Right lobe of liver (tissue), 6 donors: ENCODE data around the gene DSCAM. TPM values are rescaled to one million over a fixed set of nuclear protein-coding genes. Genes with fewer than 3 reads are reported as not detected.

Source experiments
- ATAC-seq, 4 donors: fragments of 200-7000 bp; cut with Tn5 transposase; one replicate each; pipeline ENCODE4 v1.9.1; 2020; ENCODE audit warnings: mild to moderate bottlenecking in 4 of 4, moderate library complexity in 4 of 4
- DNase-seq, 3 donors: peaks; one replicate each; pipeline ENCODE4 v3.0.0-alpha.2; 2020
- H3K27ac ChIP-seq, 3 donors: fragments of 200-600 bp; one replicate each; pipeline ENCODE4 v1.8.0; 2022
- H3K27me3 ChIP-seq, 2 donors: fragments of 200-600 bp; one replicate each; pipeline ENCODE4 v1.8.0; 2022
- H3K36me3 ChIP-seq, 4 donors: fragments of 200-600 bp; sonication (generic) in 1 of 4; one replicate each; pipeline versions ENCODE4 v1.5.1 to v1.8.0; 2017 to 2022; ENCODE audit warnings: control low read depth in 1 of 4
- H3K4me1 ChIP-seq, 4 donors: fragments of 200-600 bp; sonication (generic) in 1 of 4; one replicate each; pipeline versions ENCODE4 v1.5.1 to v1.8.0; 2017 to 2022; ENCODE audit warnings: control low read depth in 1 of 4
- H3K4me3 ChIP-seq, 3 donors: fragments of 200-600 bp; one replicate each; pipeline ENCODE4 v1.8.0; 2022
- H3K9me3 ChIP-seq, 4 donors: fragments of 200-600 bp; sonication (generic) in 1 of 4; one replicate each; pipeline versions ENCODE4 v1.5.1 to v1.8.0; 2017 to 2022; ENCODE audit warnings: control low read depth in 1 of 4
- POLR2A ChIP-seq: fragments of 450-650 bp; IDR thresholded peaks from one replicate; pipeline ENCODE4 v1.6.1; 2017; ENCODE audit warnings: antibody characterized with exemption, mild to moderate bottlenecking
- WGBS: methylation state at CpG from one replicate; pipeline ENCODE4 v1.1.6; 2018; ENCODE audit warnings: low coverage, low lambda C conversion rate; ENCODE audit not compliant: insufficient coverage; ENCODE audit errors: missing lambda C conversion rate; 5-methylcytosine and 5-hydroxymethylcytosine counted together
- intact Hi-C, 2 donors: fragments of 100-400 bp; cut with DNase I; formaldehyde crosslinking; loops; one replicate each; pipeline versions ENCODE4 v1.11.2 to v1.14.1; 2022
- total RNA-seq, 6 experiments: library from RNA; depleted of rRNA in 2 of 6; stranded (reverse); fragments of >200 nt in 2 of 6; fragmentation: NEBNext Ultra II Directional in 3 of 6; extraction: Animal tissue kit (Norgen Biotek cat#: 25700) in 3 of 6; gene quantifications; one replicate each; pipeline versions ENCODE4 v1.1.0 to v1.2.4, GENCODE V29; 2016 to 2023
- TF ChIP-seq, protein P1 (sequence below), 4 donors: fragments of 200-600 bp in 3 of 4; fragments of 450-650 bp in 1 of 4; IDR thresholded peaks; one replicate each; pipeline versions ENCODE4 v1.5.1 to v1.8.0; 2016 to 2022; ENCODE audit warnings: antibody characterized with exemption in 4 of 4, mild to moderate bottlenecking in 2 of 4
- donor health status: DM: no; HTN: yes; CAD: no.
- donor health status: DM: no; HTN: no; CAD: no.
- donor health status: DM: no; HTN: no; CAD: no.
- donor health status: DM: no; HTN: yes; CAD: no.
- donor health status: DM: no; HTN: yes; CAD: no.

DSCAM gene
- total RNA-seq, 6 experiments from 2014 or later = 0.04 to 0.16 (median 0.06) TPM; not detected in 2

DNA sequence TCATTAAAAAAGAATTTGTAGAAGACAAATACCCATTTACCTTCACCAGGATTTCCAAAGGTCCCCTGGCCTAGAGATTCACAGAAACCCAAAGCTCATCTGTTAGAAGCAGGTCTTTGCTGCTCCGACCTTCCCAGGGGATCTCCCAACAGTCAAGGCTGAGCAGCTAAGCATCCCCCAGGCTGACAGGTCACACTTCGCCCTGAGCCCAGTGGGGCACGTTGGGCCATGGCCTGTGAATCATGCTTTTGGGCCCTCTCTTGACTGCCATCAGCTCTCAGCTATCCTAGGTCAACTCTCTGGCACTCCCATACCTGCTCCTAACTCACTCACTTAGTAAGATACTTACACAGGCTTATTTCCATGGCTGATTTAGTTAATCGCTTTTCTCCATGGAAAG, 157.7 kb downstream of the DSCAM start:
- DNase-seq (no peak), ATAC-seq (no peak)
- Histone ChIP-seq H3K36me3 (no peaks in the 10 kb centered on the region), H3K27me3 (no peaks in the 10 kb centered on the region), H3K9me3 (no peaks in the 10 kb centered on the region), H3K27ac (no peak overlapping the region), H3K4me1 (no peaks in the 10 kb centered on the region), H3K4me3 (no peak overlapping the region)
- WGBS = 61% methylated on average over 4 of the region's 4 CpGs
- intact Hi-C loops = no loop called here
- TF ChIP-seq, protein P1, sequence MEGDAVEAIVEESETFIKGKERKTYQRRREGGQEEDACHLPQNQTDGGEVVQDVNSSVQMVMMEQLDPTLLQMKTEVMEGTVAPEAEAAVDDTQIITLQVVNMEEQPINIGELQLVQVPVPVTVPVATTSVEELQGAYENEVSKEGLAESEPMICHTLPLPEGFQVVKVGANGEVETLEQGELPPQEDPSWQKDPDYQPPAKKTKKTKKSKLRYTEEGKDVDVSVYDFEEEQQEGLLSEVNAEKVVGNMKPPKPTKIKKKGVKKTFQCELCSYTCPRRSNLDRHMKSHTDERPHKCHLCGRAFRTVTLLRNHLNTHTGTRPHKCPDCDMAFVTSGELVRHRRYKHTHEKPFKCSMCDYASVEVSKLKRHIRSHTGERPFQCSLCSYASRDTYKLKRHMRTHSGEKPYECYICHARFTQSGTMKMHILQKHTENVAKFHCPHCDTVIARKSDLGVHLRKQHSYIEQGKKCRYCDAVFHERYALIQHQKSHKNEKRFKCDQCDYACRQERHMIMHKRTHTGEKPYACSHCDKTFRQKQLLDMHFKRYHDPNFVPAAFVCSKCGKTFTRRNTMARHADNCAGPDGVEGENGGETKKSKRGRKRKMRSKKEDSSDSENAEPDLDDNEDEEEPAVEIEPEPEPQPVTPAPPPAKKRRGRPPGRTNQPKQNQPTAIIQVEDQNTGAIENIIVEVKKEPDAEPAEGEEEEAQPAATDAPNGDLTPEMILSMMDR (IDR thresholded peaks at IDR 0.05) = no peak
- no peak for TF ChIP-seq POLR2A

DNA sequence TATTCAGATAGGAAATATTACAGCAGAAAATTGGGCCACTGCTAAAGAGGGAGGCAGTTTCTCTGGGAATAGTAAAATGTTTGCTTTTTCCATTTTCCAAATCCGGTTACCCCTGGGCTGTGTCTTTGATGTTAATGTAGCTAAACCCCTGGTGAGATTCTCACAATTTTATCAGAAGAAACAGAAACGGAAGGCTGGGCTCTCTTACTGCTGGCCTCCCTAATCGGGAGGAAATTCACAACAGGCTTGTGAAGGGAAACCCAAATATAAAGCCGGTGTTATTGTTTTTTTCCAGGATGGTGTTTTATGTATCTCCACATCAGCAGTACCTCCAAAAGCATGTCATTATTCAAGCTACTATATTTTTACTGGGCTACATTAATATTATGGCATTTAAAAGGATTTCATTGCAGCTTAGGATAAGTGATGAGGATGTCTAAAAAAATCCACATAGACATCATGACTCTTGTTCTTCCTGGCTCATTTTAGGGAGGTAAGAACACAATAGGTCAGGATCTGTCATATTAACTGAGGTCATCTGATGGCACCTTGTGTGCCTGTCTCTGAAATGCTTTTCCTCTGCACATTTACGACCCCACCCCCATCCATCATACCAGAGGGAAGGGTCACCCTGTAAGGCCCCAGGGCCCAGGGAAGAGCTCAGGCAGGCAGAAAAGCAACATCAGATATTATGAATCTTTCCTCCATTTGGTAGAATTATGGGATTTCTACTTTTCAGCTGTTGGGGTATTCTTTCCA, 158.7 kb downstream of the DSCAM start:
- Histone ChIP-seq H3K36me3 (no peaks in the 10 kb centered on the region), H3K4me3 (no peak overlapping the region), H3K27ac (no peak overlapping the region), H3K4me1 (no peaks in the 10 kb centered on the region), H3K9me3 (no peaks in the 10 kb centered on the region), H3K27me3 (no peaks in the 10 kb centered on the region)
- ATAC-seq = peak; percentile 12 to 53 (median 46)
- intact Hi-C loops = no loop called here
- WGBS = 22% methylated on average over 5 of the region's 5 CpGs
- no peak for DNase-seq
- TF ChIP-seq POLR2A = no peak
- TF ChIP-seq, protein P1 (IDR thresholded peaks at IDR 0.05) = no peak

DNA sequence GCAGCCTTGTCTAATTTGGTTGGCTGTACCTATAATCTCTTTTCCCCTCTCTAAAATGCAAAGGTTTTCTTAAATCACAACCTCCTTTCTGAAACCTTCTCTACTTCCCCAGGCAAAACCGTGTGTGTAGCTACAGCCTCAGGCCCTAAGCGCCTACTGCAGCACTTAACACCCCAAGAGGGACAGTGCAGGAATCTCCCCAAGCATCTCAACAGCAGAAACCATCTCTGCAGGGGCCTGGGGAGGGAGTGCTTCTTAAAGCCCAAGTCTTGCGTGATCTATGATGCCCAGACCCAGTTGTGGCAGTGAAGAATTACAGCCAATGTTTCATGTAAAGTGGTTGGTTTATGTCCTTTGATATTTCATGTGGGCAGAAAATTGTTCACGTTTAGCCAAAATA, 159.3 kb downstream of the DSCAM start:
- WGBS = 51% methylated on average over 4 of the region's 4 CpGs
- H3K27me3 ChIP-seq = no peaks in the 10 kb centered on the region
- no peak overlapping the region for H3K27ac ChIP-seq
- TF ChIP-seq POLR2A = no peak
- TF ChIP-seq, protein P1 (IDR thresholded peaks at IDR 0.05) = no peak
- H3K4me1 ChIP-seq = no peaks in the 10 kb centered on the region
- H3K36me3 ChIP-seq = no peaks in the 10 kb centered on the region
- no peak for ATAC-seq
- H3K9me3 ChIP-seq = no peaks in the 10 kb centered on the region
- no peak overlapping the region for H3K4me3 ChIP-seq
- no peak for DNase-seq
- intact Hi-C loops = no loop called here

DNA sequence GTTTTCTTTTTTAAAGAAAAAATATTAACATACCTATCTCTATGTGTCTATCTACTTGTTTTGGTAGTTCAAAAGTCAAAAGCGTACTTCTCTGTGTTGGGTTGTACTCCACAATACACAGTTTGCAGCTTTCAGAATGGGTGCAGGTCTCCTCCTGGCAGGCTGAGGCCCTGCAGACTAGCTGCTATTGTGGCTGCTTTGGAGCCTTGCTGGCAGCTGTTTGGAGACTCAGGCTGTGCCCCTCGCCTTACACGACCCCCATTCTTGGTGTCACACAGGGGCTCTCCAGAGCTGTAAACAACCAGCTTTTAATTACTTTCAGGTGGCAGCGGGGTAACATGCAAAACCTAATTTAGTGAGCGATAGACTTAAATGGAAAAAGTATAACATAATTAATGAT, 160.4 kb downstream of the DSCAM start:
- Histone ChIP-seq H3K27ac (no peak overlapping the region), H3K4me1 (no peaks in the 10 kb centered on the region), H3K36me3 (no peaks in the 10 kb centered on the region), H3K4me3 (no peak overlapping the region), H3K9me3 (no peaks in the 10 kb centered on the region), H3K27me3 (no peaks in the 10 kb centered on the region)
- WGBS = 68% methylated on average over 4 of the region's 5 CpGs
- intact Hi-C loops = no loop called here
- TF ChIP-seq POLR2A = no peak
- TF ChIP-seq, protein P1 (IDR thresholded peaks at IDR 0.05) = no peak
- DNase-seq (no peak), ATAC-seq (no peak)
